ENCODE results near the gene OTP. TPM values are rescaled to one million over a fixed set of nuclear protein-coding genes. Genes with fewer than 3 reads are reported as not detected.

OTP gene
- total and polyA plus RNA-seq, 4 donors: not detected

DNA sequence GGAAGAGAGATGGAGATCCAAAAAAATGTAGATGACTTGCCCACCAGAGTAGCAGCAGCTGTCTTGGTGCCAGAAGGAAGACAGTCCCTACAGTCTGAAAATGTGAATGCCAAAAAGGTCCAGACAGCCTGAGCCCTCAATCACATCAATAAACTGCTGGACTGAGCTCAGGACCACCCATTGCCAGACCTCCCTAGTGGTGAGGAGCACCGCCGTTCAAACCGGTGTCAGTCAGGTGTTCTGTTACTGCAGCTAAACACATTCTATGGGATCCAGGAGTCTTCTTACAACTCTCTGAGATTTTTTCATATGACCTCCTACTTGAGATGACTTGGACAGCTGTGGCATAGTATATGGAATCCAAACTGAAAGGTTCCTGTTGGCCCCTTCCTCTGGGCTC, 32.0 kb upstream of the OTP start:
- WGBS: 64% methylated on average over 3 of the region's 3 CpGs
- H3K27me3 ChIP-seq (ENCODE audit: control insufficient read depth in 4 of 4, insufficient read depth in 4 of 4, low read length in 3 of 4): peaks cover 0 to 9% (median 2%) of the 10 kb centered on the region in 4 donors
- H3K9ac ChIP-seq (ENCODE audit: low read depth in 1 of 2, low read length in 2 of 2): no peak overlapping the region
- H3K4me3 ChIP-seq (ENCODE audit: low read depth in 1 of 3, low read length in 3 of 3): no peak overlapping the region
- no peaks in the 10 kb centered on the region for H3K4me1 ChIP-seq (ENCODE audit: control insufficient read depth in 4 of 4, insufficient read depth in 4 of 4, low read length in 3 of 4)
- DNase-seq (ENCODE audit: low spot score): no peak
- H3K9me3 ChIP-seq (ENCODE audit: control insufficient read depth in 4 of 4, low read length in 3 of 4): peaks cover 0 to 2% (median 1%) of the 10 kb centered on the region in 4 donors
- no peak for TF ChIP-seq REST (IDR thresholded peaks at IDR 0.05)
- TF ChIP-seq, protein P1, sequence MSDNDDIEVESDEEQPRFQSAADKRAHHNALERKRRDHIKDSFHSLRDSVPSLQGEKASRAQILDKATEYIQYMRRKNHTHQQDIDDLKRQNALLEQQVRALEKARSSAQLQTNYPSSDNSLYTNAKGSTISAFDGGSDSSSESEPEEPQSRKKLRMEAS (IDR thresholded peaks at IDR 0.05): no peak
- no peak for TF ChIP-seq YY1 (IDR thresholded peaks at IDR 0.05)
- TF ChIP-seq, protein P2, sequence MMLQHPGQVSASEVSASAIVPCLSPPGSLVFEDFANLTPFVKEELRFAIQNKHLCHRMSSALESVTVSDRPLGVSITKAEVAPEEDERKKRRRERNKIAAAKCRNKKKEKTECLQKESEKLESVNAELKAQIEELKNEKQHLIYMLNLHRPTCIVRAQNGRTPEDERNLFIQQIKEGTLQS (IDR thresholded peaks at IDR 0.05): no peak
- TF ChIP-seq NR2F2 (IDR thresholded peaks at IDR 0.05): no peak
- TF ChIP-seq FOXA2 (IDR thresholded peaks at IDR 0.05): no peak
- no peak for TF ChIP-seq HNF4G (IDR thresholded peaks at IDR 0.05)
- TF ChIP-seq HNF4A (conservative IDR thresholded peaks at IDR 0.05): no peak
- no peak for TF ChIP-seq CTCF (IDR thresholded peaks at IDR 0.05; ENCODE audit: low read depth, low read length, missing input control)
- TF ChIP-seq GABPA (IDR thresholded peaks at IDR 0.05 in 1 of 2, conservative IDR thresholded peaks at IDR 0.05 in 1 of 2): no peak
- TF ChIP-seq RXRA (IDR thresholded peaks at IDR 0.05): no peak
- no peaks in the 10 kb centered on the region for H3K36me3 ChIP-seq (ENCODE audit: control insufficient read depth in 4 of 4, insufficient read depth in 3 of 4, low read depth in 1 of 4, low read length in 3 of 4)
- no peak overlapping the region for H3K27ac ChIP-seq (ENCODE audit: low read depth in 1 of 2, low read length in 2 of 2)

GRCh38 chr5:77669677-77670076, 31.2 kb upstream of the OTP start:
- TF ChIP-seq, protein P2 (IDR thresholded peaks at IDR 0.05): no peak
- TF ChIP-seq CTCF (IDR thresholded peaks at IDR 0.05; ENCODE audit: low read depth, low read length, missing input control) (no peak), YY1 (IDR thresholded peaks at IDR 0.05) (no peak), REST (IDR thresholded peaks at IDR 0.05) (no peak), RXRA (IDR thresholded peaks at IDR 0.05) (no peak), TAF1 (conservative IDR thresholded peaks at IDR 0.05) (no peak), FOXA1 (IDR thresholded peaks at IDR 0.05) (no peak), NR2F2 (IDR thresholded peaks at IDR 0.05) (no peak), JUND (IDR thresholded peaks at IDR 0.05) (no peak)
- TF ChIP-seq, protein P1 (IDR thresholded peaks at IDR 0.05): no peak

More at GRCh38 chr5:77669677-77670076, 31.2 kb upstream of the OTP start:
- no peaks in the 10 kb centered on the region for H3K4me1 ChIP-seq (ENCODE audit: control insufficient read depth in 4 of 4, insufficient read depth in 4 of 4, low read length in 3 of 4)
- no peak overlapping the region for H3K27ac ChIP-seq (ENCODE audit: low read depth in 1 of 2, low read length in 2 of 2)
- H3K9ac ChIP-seq (ENCODE audit: low read depth in 1 of 2, low read length in 2 of 2): no peak overlapping the region
- 80% methylated on average over 1 of the region's 1 CpG for WGBS
- peaks cover 0 to 9% (median 2%) of the 10 kb centered on the region in 4 donors for H3K27me3 ChIP-seq (ENCODE audit: control insufficient read depth in 4 of 4, insufficient read depth in 4 of 4, low read length in 3 of 4)
- no peak for DNase-seq (ENCODE audit: low spot score)
- H3K9me3 ChIP-seq (ENCODE audit: control insufficient read depth in 4 of 4, low read length in 3 of 4): peaks cover 0 to 2% (median 0%) of the 10 kb centered on the region in 4 donors
- no peak overlapping the region for H3K4me3 ChIP-seq (ENCODE audit: low read depth in 1 of 3, low read length in 3 of 3)
- no peaks in the 10 kb centered on the region for H3K36me3 ChIP-seq (ENCODE audit: control insufficient read depth in 4 of 4, insufficient read depth in 3 of 4, low read depth in 1 of 4, low read length in 3 of 4)
